Mesothelial cell of epicardium (in vitro differentiated cells): Measurements from ENCODE around the gene KIF16B. TPM values are rescaled to one million over a fixed set of nuclear protein-coding genes. Genes with fewer than 3 reads are reported as not detected.

ENCODE experiments used
- DNase-seq, 2 experiments: peaks; one replicate each; pipeline ENCODE4 v3.0.0; 2021; ENCODE audit warnings: low spot score in 2 of 2; ENCODE audit not compliant: unreplicated experiment in 2 of 2
- H3K27ac Mint-ChIP-seq: 2 replicates; pipeline ENCODE4 v1.8.0; 2021; ENCODE audit warnings: mixed read lengths
- H3K27me3 Mint-ChIP-seq: 2 replicates; pipeline ENCODE4 v1.8.0; 2021; ENCODE audit warnings: low read depth, mixed read lengths
- H3K36me3 Mint-ChIP-seq: 2 replicates; pipeline ENCODE4 v1.8.0; 2021; ENCODE audit warnings: mixed read lengths
- H3K4me1 Mint-ChIP-seq: 2 replicates; pipeline ENCODE4 v1.8.0; 2021; ENCODE audit warnings: mixed read lengths
- H3K4me3 Mint-ChIP-seq: 2 replicates; pipeline ENCODE4 v1.8.0; 2021; ENCODE audit warnings: mild to moderate bottlenecking, moderate library complexity, mixed read lengths
- H3K9me3 Mint-ChIP-seq: 2 replicates; pipeline ENCODE4 v1.8.0; 2021; ENCODE audit warnings: mixed read lengths
- total RNA-seq: library from RNA; stranded (reverse); gene quantifications from 3 replicates; pipeline ENCODE4 v1.2.1, GENCODE V29; 2021
- TF ChIP-seq, protein P1 (sequence below): fragments of 200-600 bp; sonication (generic); IDR thresholded peaks from one replicate; pipeline ENCODE4 v1.5.0; 2021; ENCODE audit warnings: antibody characterized with exemption; ENCODE audit not compliant: unreplicated experiment

Gene KIF16B
- total RNA-seq, 1 donor from 2014 or later: 12.8 TPM

- H3K27me3 Mint-ChIP-seq: no peaks in the 10 kb centered on the region
- no peak overlapping the region for H3K27ac Mint-ChIP-seq
- H3K4me3 Mint-ChIP-seq: no peak overlapping the region
- H3K9me3 Mint-ChIP-seq: peaks cover 20% of the 10 kb centered on the region
- H3K36me3 Mint-ChIP-seq: peaks cover 58% of the 10 kb centered on the region
- no peak for DNase-seq
- TF ChIP-seq, protein P1, sequence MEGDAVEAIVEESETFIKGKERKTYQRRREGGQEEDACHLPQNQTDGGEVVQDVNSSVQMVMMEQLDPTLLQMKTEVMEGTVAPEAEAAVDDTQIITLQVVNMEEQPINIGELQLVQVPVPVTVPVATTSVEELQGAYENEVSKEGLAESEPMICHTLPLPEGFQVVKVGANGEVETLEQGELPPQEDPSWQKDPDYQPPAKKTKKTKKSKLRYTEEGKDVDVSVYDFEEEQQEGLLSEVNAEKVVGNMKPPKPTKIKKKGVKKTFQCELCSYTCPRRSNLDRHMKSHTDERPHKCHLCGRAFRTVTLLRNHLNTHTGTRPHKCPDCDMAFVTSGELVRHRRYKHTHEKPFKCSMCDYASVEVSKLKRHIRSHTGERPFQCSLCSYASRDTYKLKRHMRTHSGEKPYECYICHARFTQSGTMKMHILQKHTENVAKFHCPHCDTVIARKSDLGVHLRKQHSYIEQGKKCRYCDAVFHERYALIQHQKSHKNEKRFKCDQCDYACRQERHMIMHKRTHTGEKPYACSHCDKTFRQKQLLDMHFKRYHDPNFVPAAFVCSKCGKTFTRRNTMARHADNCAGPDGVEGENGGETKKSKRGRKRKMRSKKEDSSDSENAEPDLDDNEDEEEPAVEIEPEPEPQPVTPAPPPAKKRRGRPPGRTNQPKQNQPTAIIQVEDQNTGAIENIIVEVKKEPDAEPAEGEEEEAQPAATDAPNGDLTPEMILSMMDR: no peak
- H3K4me1 Mint-ChIP-seq: peaks cover 38% of the 10 kb centered on the region
These were observed 168.6 kb downstream of the KIF16B start for GRCh38 chr20:16404640-16405039.

DNA sequence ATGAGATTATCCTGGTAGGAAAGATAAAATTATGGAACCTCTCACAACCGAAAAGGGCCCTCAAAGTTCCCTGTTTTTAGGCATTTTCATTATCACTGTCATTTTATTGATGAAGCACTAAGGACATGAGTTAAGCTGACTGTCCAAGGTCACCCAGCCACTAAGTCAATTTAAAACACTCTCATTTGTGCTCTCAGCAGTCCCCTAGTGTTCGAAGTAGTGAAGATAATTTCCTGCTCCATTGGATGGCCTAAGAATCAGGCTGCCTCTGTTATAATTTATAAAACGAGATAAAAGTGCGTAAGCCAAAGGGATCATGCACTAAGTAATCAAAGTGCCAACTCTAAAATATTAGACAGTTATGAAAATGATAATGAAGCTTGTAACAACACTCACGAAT lies 169.1 kb downstream of the KIF16B start:
- Mint-ChIP-seq H3K27ac (no peak overlapping the region), H3K9me3 (peaks cover 15% of the 10 kb centered on the region), H3K4me3 (no peak overlapping the region), H3K4me1 (peaks cover 38% of the 10 kb centered on the region), H3K27me3 (no peaks in the 10 kb centered on the region), H3K36me3 (peaks cover 58% of the 10 kb centered on the region)
- no peak for DNase-seq
- TF ChIP-seq, protein P1: no peak

DNA sequence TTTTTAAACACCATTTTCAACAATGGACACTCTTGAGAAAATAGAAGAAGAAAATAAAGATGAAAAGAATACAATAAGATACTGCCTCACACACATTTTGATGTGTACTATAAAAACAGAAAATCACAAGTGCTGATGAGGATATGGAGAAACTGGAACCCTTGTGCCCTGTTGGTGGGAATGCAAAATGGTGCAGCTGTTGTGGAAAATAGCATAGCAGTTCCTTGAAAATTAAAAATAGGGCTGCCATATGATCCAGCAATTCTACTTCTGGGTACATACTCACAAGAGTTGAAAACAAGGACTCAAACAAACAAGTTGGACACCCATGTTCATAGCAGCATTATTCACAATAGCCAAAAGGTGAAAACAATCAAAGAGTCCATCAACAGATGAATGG lies 173.0 kb downstream of the KIF16B start:
- no peaks in the 10 kb centered on the region for H3K27me3 Mint-ChIP-seq
- peaks cover 9% of the 10 kb centered on the region for H3K9me3 Mint-ChIP-seq
- no peak for DNase-seq
- H3K4me1 Mint-ChIP-seq: no peaks in the 10 kb centered on the region
- H3K36me3 Mint-ChIP-seq: peaks cover 53% of the 10 kb centered on the region
- H3K4me3 Mint-ChIP-seq: no peak overlapping the region
- no peak overlapping the region for H3K27ac Mint-ChIP-seq
- TF ChIP-seq, protein P1: no peak

DNA sequence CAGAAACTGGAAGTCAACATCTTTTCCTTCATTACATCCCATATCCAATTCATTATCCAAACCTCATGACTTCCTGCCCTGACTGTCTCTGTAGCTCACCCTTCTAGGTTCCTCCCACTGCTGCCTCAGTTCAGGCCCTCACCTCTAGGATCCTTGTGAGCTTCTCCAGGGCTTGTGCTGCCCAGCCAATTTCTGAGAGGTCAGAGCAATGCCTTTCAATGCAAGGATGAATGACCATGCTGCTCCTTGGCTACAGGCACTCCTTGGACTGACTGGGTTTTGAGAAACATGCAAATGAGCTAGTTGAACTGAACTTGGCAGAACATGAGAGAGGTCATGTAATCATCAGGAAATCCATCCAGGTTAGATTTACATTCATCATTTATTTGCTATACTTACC lies 173.4 kb downstream of the KIF16B start:
- no peaks in the 10 kb centered on the region for H3K4me1 Mint-ChIP-seq
- TF ChIP-seq, protein P1: no peak
- H3K27me3 Mint-ChIP-seq: no peaks in the 10 kb centered on the region
- no peak for DNase-seq
- H3K4me3 Mint-ChIP-seq: no peak overlapping the region
- H3K36me3 Mint-ChIP-seq: peaks cover 50% of the 10 kb centered on the region
- peaks cover 9% of the 10 kb centered on the region for H3K9me3 Mint-ChIP-seq
- no peak overlapping the region for H3K27ac Mint-ChIP-seq

DNA sequence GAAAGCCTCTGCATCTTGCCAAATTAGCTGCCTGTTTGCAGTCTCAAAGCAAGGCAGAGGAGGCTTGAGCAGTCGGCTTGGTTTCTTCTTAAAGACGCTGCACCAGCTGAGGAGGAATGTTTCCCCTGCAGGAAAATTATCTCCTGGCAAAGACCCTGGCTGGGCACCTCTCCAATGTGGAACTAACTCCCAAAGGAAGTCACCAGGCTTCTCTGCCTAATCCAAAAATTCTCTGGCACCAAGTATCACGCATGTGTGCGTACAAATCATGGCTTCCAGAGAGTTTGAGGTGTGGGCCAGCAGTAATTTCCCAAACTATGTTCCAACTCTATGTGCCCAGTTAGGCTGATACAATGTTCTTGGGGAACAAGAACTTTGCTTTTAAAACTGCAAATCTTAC lies 176.2 kb downstream of the KIF16B start:
- peaks cover 9% of the 10 kb centered on the region for H3K9me3 Mint-ChIP-seq
- peaks cover 33% of the 10 kb centered on the region for H3K36me3 Mint-ChIP-seq
- no peak overlapping the region for H3K4me3 Mint-ChIP-seq
- H3K4me1 Mint-ChIP-seq: peaks cover 12% of the 10 kb centered on the region
- H3K27me3 Mint-ChIP-seq: no peaks in the 10 kb centered on the region
- DNase-seq: no peak
- TF ChIP-seq, protein P1: no peak
- H3K27ac Mint-ChIP-seq: no peak overlapping the region

GRCh38 chr20:16395366-16395765 lies 177.9 kb downstream of the KIF16B start:
- Mint-ChIP-seq H3K4me3 (no peak overlapping the region), H3K9me3 (peaks cover 5% of the 10 kb centered on the region), H3K27me3 (no peaks in the 10 kb centered on the region), H3K4me1 (peaks cover 16% of the 10 kb centered on the region), H3K27ac (no peak overlapping the region), H3K36me3 (peaks cover 30% of the 10 kb centered on the region)
- TF ChIP-seq, protein P1: no peak
- no peak for DNase-seq
